ENCODE results near the gene EMP1. TPM values are rescaled to one million over a fixed set of nuclear protein-coding genes. Genes with fewer than 3 reads are reported as not detected.

EMP1 gene
- total and polyA plus RNA-seq, 2 of the 13 experiments (the other 11 are each of a cell fraction or from before 2014, with no cell fraction given), result 0.13 to 0.61 TPM

DNA sequence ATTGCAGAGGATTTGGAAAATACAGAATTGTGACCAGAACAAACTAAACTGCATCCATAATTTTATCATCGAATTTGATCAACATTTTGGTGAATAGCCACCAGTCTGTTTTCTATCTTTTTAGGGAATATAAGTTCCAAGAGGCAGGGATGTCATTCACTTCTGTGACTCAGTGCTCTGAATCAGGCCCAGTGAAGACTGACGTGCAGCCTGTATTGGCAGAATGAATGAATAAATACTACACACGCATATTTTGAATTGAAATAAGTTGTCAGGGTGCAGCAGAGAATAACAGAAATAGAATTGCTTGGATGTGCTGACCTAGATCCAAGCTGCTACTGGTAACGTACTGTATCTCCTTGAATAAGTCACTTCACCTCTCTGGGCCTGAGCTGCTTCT lies 1.3 kb upstream of the EMP1 start:
- no peak for DNase-seq (ENCODE audit: low spot score)
- TF ChIP-seq NR1H2 (CRISPR knock-in tag; IDR thresholded peaks at IDR 0.05; ENCODE audit: borderline replicate concordance, low read depth) (no peak), YEATS2 (CRISPR knock-in tag; IDR thresholded peaks at IDR 0.05; ENCODE audit: borderline replicate concordance) (no peak), ZNF768 (CRISPR knock-in tag; IDR thresholded peaks at IDR 0.05) (no peak), IKZF1 (IDR thresholded peaks at IDR 0.05) (no peak), ZNF709 (CRISPR knock-in tag; IDR thresholded peaks at IDR 0.05) (no peak), HOXA7 (CRISPR knock-in tag; IDR thresholded peaks at IDR 0.05) (no peak), FOXM1 (CRISPR knock-in tag; IDR thresholded peaks at IDR 0.05) (no peak), ZNF496 (CRISPR knock-in tag; IDR thresholded peaks at IDR 0.05; ENCODE audit: insufficient replicate concordance) (no peak), ZBED4 (CRISPR knock-in tag; IDR thresholded peaks at IDR 0.05; ENCODE audit: borderline replicate concordance) (no peak), ZNF383 (CRISPR knock-in tag; IDR thresholded peaks at IDR 0.05; ENCODE audit: borderline replicate concordance) (no peak), KAT7 (CRISPR knock-in tag; IDR thresholded peaks at IDR 0.05; ENCODE audit: borderline replicate concordance) (no peak), ZNF24 (IDR thresholded peaks at IDR 0.05) (no peak), KDM3A (CRISPR knock-in tag; IDR thresholded peaks at IDR 0.05; ENCODE audit: low read depth) (no peak), WIZ (CRISPR knock-in tag; IDR thresholded peaks at IDR 0.05) (no peak), ZNF331 (CRISPR knock-in tag; IDR thresholded peaks at IDR 0.05) (no peak), HNF4A (CRISPR knock-in tag; IDR thresholded peaks at IDR 0.05) (no peak), POLR2G (IDR thresholded peaks at IDR 0.05; ENCODE audit: low read depth, low read length) (no peak)
- TF ChIP-seq, protein P1, sequence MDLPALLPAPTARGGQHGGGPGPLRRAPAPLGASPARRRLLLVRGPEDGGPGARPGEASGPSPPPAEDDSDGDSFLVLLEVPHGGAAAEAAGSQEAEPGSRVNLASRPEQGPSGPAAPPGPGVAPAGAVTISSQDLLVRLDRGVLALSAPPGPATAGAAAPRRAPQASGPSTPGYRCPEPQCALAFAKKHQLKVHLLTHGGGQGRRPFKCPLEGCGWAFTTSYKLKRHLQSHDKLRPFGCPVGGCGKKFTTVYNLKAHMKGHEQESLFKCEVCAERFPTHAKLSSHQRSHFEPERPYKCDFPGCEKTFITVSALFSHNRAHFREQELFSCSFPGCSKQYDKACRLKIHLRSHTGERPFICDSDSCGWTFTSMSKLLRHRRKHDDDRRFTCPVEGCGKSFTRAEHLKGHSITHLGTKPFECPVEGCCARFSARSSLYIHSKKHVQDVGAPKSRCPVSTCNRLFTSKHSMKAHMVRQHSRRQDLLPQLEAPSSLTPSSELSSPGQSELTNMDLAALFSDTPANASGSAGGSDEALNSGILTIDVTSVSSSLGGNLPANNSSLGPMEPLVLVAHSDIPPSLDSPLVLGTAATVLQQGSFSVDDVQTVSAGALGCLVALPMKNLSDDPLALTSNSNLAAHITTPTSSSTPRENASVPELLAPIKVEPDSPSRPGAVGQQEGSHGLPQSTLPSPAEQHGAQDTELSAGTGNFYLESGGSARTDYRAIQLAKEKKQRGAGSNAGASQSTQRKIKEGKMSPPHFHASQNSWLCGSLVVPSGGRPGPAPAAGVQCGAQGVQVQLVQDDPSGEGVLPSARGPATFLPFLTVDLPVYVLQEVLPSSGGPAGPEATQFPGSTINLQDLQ (CRISPR knock-in tag; IDR thresholded peaks at IDR 0.05), result no peak
- no peaks in the 10 kb centered on the region for H3K79me2 ChIP-seq (ENCODE audit: insufficient read depth, low read length)
- H3K4me2 ChIP-seq (ENCODE audit: low read depth, low read length), result no peak overlapping the region
- no peak overlapping the region for H3K27ac ChIP-seq (ENCODE audit: extremely low read length, insufficient read depth, low read length)
- intact Hi-C loops (cut with micrococcal nuclease; ENCODE audit: unreplicated experiment) (no loop called here), in situ Hi-C loops (cut with HindIII; ENCODE audit: extremely low pct_ligation_motif_present, low pct_unique_long_range_greater_than_20kb) (no loop called here)
- no peak overlapping the region for H2AFZ ChIP-seq (ENCODE audit: low read length)
- peaks cover 24% of the 10 kb centered on the region for H3K4me1 ChIP-seq (ENCODE audit: insufficient read depth, low read length)
- no peaks in the 10 kb centered on the region for H3K9me3 ChIP-seq (ENCODE audit: low read length)
- H3K9ac ChIP-seq (ENCODE audit: insufficient read depth, low read depth, low read length), result no peak overlapping the region
- ChIA-PET CTCF (ENCODE audit: low intra/inter-chr PET ratio, low total read pairs) (no interaction called here), POLR2A (no interaction called here)
- H4K20me1 ChIP-seq (ENCODE audit: insufficient read depth, low read length), result no peaks in the 10 kb centered on the region
- no peak for ATAC-seq
- H3K36me3 ChIP-seq (replicated peaks in 1 of 2; ENCODE audit: control insufficient read depth in 1 of 2, insufficient read depth in 2 of 2, low read length in 2 of 2), result no peaks in the 10 kb centered on the region
- no peak for FAIRE-seq
- 23% methylated on average over 4 of the region's 4 CpGs for WGBS (ENCODE audit: low lambda C conversion rate)
- peaks cover 2 to 20% of the 10 kb centered on the region in 2 experiments; a peak in 3 of 5 replicates for H3K27me3 ChIP-seq (ENCODE audit: control insufficient read depth in 1 of 2, insufficient read depth in 2 of 2, low read length in 2 of 2)
- no TSS peak for BruUV-seq (replicated peaks)
- H3K4me3 ChIP-seq (replicated peaks in 1 of 3; ENCODE audit: insufficient read depth in 1 of 3, low read depth in 2 of 3, low read length in 3 of 3), result no peak overlapping the region

All from HepG2 (cell line).